Lung (tissue), 12 donors: ENCODE measurements around the gene STPG1. TPM values are rescaled to one million over a fixed set of nuclear protein-coding genes. Genes with fewer than 3 reads are reported as not detected.

ENCODE experiments used
- ATAC-seq: fragments of 200-7000 bp; cut with Tn5 transposase; one replicate; pipeline ENCODE4 v1.9.1; 2020; ENCODE audit warnings: moderate number of reproducible peaks; ENCODE audit not compliant: insufficient read depth, low FRiP score
- DNase-seq, 3 donors: peaks; one replicate each; pipeline ENCODE4 v3.0.0-alpha.2; 2013 to 2017
- H3K27ac ChIP-seq, 2 donors: one replicate each; pipeline ENCODE4 v1.5.1; 2013; ENCODE audit warnings: mild to moderate bottlenecking in 2 of 2, moderate library complexity in 2 of 2, control low read depth in 1 of 2, inconsistent platforms in 1 of 2, low read depth in 1 of 2, low read length in 1 of 2
- H3K27me3 ChIP-seq, 3 donors: one replicate each; pipeline ENCODE4 v1.5.1; 2013; ENCODE audit warnings: low read length in 2 of 3; ENCODE audit not compliant: control insufficient read depth in 3 of 3, insufficient read depth in 3 of 3
- H3K36me3 ChIP-seq, 4 donors: one replicate each; pipeline ENCODE4 v1.5.1; 2013; ENCODE audit warnings: low read length in 4 of 4, mild to moderate bottlenecking in 1 of 4, moderate library complexity in 1 of 4; ENCODE audit not compliant: control insufficient read depth in 4 of 4, insufficient read depth in 4 of 4
- H3K4me1 ChIP-seq, 5 donors: one replicate each; pipeline ENCODE4 v1.5.1; 2013; ENCODE audit warnings: low read length in 5 of 5, mild to moderate bottlenecking in 2 of 5, moderate library complexity in 1 of 5; ENCODE audit not compliant: control insufficient read depth in 5 of 5, insufficient read depth in 5 of 5
- H3K4me3 ChIP-seq: one replicate; pipeline ENCODE4 v1.5.1; 2013; ENCODE audit warnings: mild to moderate bottlenecking, control low read depth, moderate library complexity
- H3K9ac ChIP-seq, 2 donors: one replicate each; pipeline ENCODE4 v1.5.1; 2013; ENCODE audit warnings: low read length in 2 of 2, control low read depth in 1 of 2; ENCODE audit not compliant: insufficient read depth in 1 of 2
- H3K9me3 ChIP-seq, 4 donors: one replicate each; pipeline ENCODE4 v1.5.1; 2013; ENCODE audit warnings: low read length in 3 of 4, mild to moderate bottlenecking in 1 of 4, moderate library complexity in 1 of 4; ENCODE audit not compliant: control insufficient read depth in 4 of 4, insufficient read depth in 3 of 4
- CTCF ChIP-seq: IDR thresholded peaks from 2 replicates; pipeline ENCODE4 v1.5.1; 2012; ENCODE audit warnings: mild to moderate bottlenecking; ENCODE audit errors: control extremely low read depth, extremely low read depth
- WGBS, 2 donors: extraction: QIAGEN DNeasy Blood & Tissue Kit; methylation state at CpG; one replicate each; pipeline ENCODE4 v1.1.7; 2013; 5-methylcytosine and 5-hydroxymethylcytosine counted together
- polyA plus RNA-seq, 2 donors: library from polyadenylated mRNA; stranded (reverse); fragments of 200-250 nt; gene quantifications; one replicate each; pipeline ENCODE4 v1.2.1, GENCODE V29; 2013
- total RNA-seq, 2 donors: library from RNA; depleted of rRNA in 1 of 2; stranded (reverse); fragments of >200 nt in 1 of 2; gene quantifications; one replicate each; pipeline ENCODE4 v1.2.1, GENCODE V29; 2014 to 2021
- donor health status: control.
- donor health status: control.
- donor health status: Bipolar disorder and iron deficiency.
- donor health status: healthy.
- donor health status: DM: yes; HTN: yes; CAD: no.

STPG1 gene
- total and polyA plus RNA-seq, 4 donors: 6.7 to 13.5 (median 9.8) TPM

GRCh38 chr1:24392982-24393650 is 20.5 kb downstream of the STPG1 start:
- Histone ChIP-seq H3K9me3 (no peaks in the 10 kb centered on the region), H3K36me3 (no peaks in the 10 kb centered on the region), H3K4me1 (peaks cover 0 to 6% (median 0%) of the 10 kb centered on the region in 5 donors), H3K9ac (no peak overlapping the region), H3K4me3 (no peak overlapping the region), H3K27me3 (no peaks in the 10 kb centered on the region), H3K27ac (peak overlapping the region in 1 of 2 donors; percentile 45)
- 69 to 83% methylated on average over 4 of the region's 4 CpGs for WGBS, 2 donors
- ATAC-seq (no peak), DNase-seq (no peak)
- no peak for TF ChIP-seq CTCF

- no peaks in the 10 kb centered on the region for H3K36me3 ChIP-seq
- H3K9me3 ChIP-seq: no peaks in the 10 kb centered on the region
- ATAC-seq (no peak), DNase-seq (no peak)
- WGBS, 2 donors: 88% methylated on average over 4 of the region's 4 CpGs
- no peaks in the 10 kb centered on the region for H3K27me3 ChIP-seq
- no peak for TF ChIP-seq CTCF
- peaks cover 0 to 8% (median 0%) of the 10 kb centered on the region in 5 donors for H3K4me1 ChIP-seq
- no peak overlapping the region for H3K4me3 ChIP-seq
- no peak overlapping the region for H3K9ac ChIP-seq
- peak overlapping the region in 1 of 2 donors; percentile 87 for H3K27ac ChIP-seq
These were observed 21.0 kb downstream of the STPG1 start for GRCh38 chr1:24392604-24392946.

GRCh38 chr1:24391882-24392603 is 21.5 kb downstream of the STPG1 start:
- Histone ChIP-seq H3K9me3 (no peaks in the 10 kb centered on the region), H3K4me1 (peaks cover 0 to 12% (median 1%) of the 10 kb centered on the region in 5 donors), H3K9ac (no peak overlapping the region), H3K27me3 (no peaks in the 10 kb centered on the region), H3K4me3 (no peak overlapping the region), H3K27ac (peak overlapping the region; percentile 22 to 87), H3K36me3 (no peaks in the 10 kb centered on the region)
- 39 to 63% methylated on average over 11 of the region's 11 CpGs for WGBS, 2 donors
- peak; percentile 73 for ATAC-seq
- DNase-seq: peak; percentile 62 to 63 (median 63)
- TF ChIP-seq CTCF: peak; percentile 68
